Keratinocyte (primary cell): ENCODE data around the gene NUP98. TPM values are rescaled to one million over a fixed set of nuclear protein-coding genes. Genes with fewer than 3 reads are reported as not detected.

Experiments
- DNase-seq: peaks from one replicate; pipeline ENCODE4 v3.0.0-alpha.2; 2011; ENCODE audit warnings: low read depth, missing footprints, low spot score
- FAIRE-seq: peaks from 2 replicates; lab custom pipeline; 2011; peaks lifted over from hg19 to GRCh38; lab: Jason Lieb, UNC
- H2AFZ ChIP-seq: 2 replicates; pipeline ENCODE4 v1.6.0; 2012; ENCODE audit warnings: low read length, control low read depth, inconsistent platforms; ENCODE audit not compliant: control insufficient read depth
- H3K27ac ChIP-seq: 2 replicates; pipeline ENCODE4 v1.5.1; 2011; ENCODE audit warnings: low read length; ENCODE audit not compliant: control insufficient read depth, insufficient read depth
- H3K27me3 ChIP-seq: 3 replicates; pipeline ENCODE4 v1.6.0; 2011; ENCODE audit warnings: low read length; ENCODE audit not compliant: control insufficient read depth, insufficient read depth; ENCODE audit errors: extremely low read depth
- H3K36me3 ChIP-seq, 2 experiments: 2 replicates in 1 of 2; 3 replicates in 1 of 2; pipeline ENCODE4 v1.5.1; 2011; ENCODE audit warnings: low read length in 2 of 2, mild to moderate bottlenecking in 1 of 2; ENCODE audit not compliant: control insufficient read depth in 2 of 2, insufficient read depth in 2 of 2; ENCODE audit errors: extremely low read depth in 1 of 2
- H3K4me1 ChIP-seq: 3 replicates; pipeline ENCODE4 v1.5.1; 2011; ENCODE audit warnings: low read length; ENCODE audit not compliant: control insufficient read depth, insufficient read depth; ENCODE audit errors: extremely low read depth
- H3K4me2 ChIP-seq: 3 replicates; pipeline ENCODE4 v1.6.0; 2011; ENCODE audit warnings: low read depth, low read length; ENCODE audit not compliant: control insufficient read depth, insufficient read depth; ENCODE audit errors: extremely low read depth
- H3K4me3 ChIP-seq, 3 experiments: fragments of 200-600 bp in 1 of 3; sonication (generic) in 1 of 3; 2 replicates in 2 of 3; 3 replicates in 1 of 3; pipeline ENCODE4 v1.5.1; 2011 to 2016; ENCODE audit warnings: low read length in 3 of 3, mild to moderate bottlenecking in 3 of 3, control low read depth in 2 of 3, inconsistent platforms in 1 of 3, low read depth in 1 of 3, mixed read lengths in 1 of 3, mixed run types in 1 of 3, moderate library complexity in 1 of 3; ENCODE audit not compliant: control insufficient read depth in 2 of 3, insufficient read depth in 2 of 3; ENCODE audit errors: extremely low read depth in 1 of 3
- H3K79me2 ChIP-seq: 2 replicates; pipeline ENCODE4 v1.6.0; 2012; ENCODE audit warnings: low read length; ENCODE audit not compliant: control insufficient read depth, insufficient read depth
- H3K9ac ChIP-seq: 3 replicates; pipeline ENCODE4 v1.6.0; 2011; ENCODE audit warnings: low read length; ENCODE audit not compliant: control insufficient read depth, insufficient read depth; ENCODE audit errors: extremely low read depth
- H3K9me1 ChIP-seq: 3 replicates; pipeline ENCODE4 v1.6.0; 2011; ENCODE audit warnings: low read length; ENCODE audit not compliant: control insufficient read depth, insufficient read depth; ENCODE audit errors: extremely low read depth
- H3K9me3 ChIP-seq: 2 replicates; pipeline ENCODE4 v1.5.1; 2012; ENCODE audit warnings: low read depth, low read length; ENCODE audit not compliant: control insufficient read depth
- H4K20me1 ChIP-seq: 3 replicates; pipeline ENCODE4 v1.6.0; 2011; ENCODE audit warnings: low read length; ENCODE audit not compliant: control insufficient read depth, insufficient read depth; ENCODE audit errors: extremely low read depth
- EZH2 ChIP-seq: IDR thresholded peaks from one replicate; pipeline ENCODE4 v1.6.1; 2012; ENCODE audit warnings: inconsistent platforms, mild to moderate bottlenecking, low read length, moderate library complexity
- dilution Hi-C: fragments of 300-500 bp; cut with MboI; formaldehyde crosslinking; loops from one replicate; pipeline ENCODE4 v1.7.0; 2020; ENCODE audit warnings: low sequenced_read_pairs; ENCODE audit not compliant: extremely low pct_ligation_motif_present
- polyA minus RNA-seq, 3 experiments: library from RNA; depleted of rRNA, polyadenylated mRNA; stranded (reverse); fragments of >200 nt; gene quantifications; 1 replicate in 1 of 3; 2 replicates in 1 of 3; 3 replicates in 1 of 3; pipeline ENCODE4 v1.2.3, GENCODE V29; 2011
- polyA plus RNA-seq, 5 experiments: library from polyadenylated mRNA; depleted of rRNA in 3 of 5; stranded (reverse) in 3 of 5; stranded (forward) in 1 of 5; unstranded in 1 of 5; fragments of >200 nt; gene quantifications; 1 replicate in 1 of 5; 2 replicates in 3 of 5; 3 replicates in 1 of 5; pipeline versions ENCODE4 v1.2.1 to v1.2.3, GENCODE V29; 2011 to 2012; ENCODE audit warnings: missing spikeins in 2 of 5, low read depth in 1 of 5, low replicate concordance in 1 of 5
- TF ChIP-seq, protein P1 (sequence below), 3 experiments: IDR thresholded peaks in 1 of 3; conservative IDR thresholded peaks in 1 of 3; optimal IDR thresholded peaks in 1 of 3; 2 replicates in 2 of 3; 3 replicates in 1 of 3; pipeline versions ENCODE3 to v1.5.1; 2011; ENCODE audit warnings: low read length in 3 of 3, mild to moderate bottlenecking in 3 of 3, moderate library complexity in 2 of 3, control low read depth in 1 of 3, inconsistent platforms in 1 of 3; ENCODE audit not compliant: insufficient read depth in 2 of 3; ENCODE audit errors: extremely low read depth in 1 of 3

NUP98 gene
- 66.9 to 93.1 TPM (median 78.9 TPM) in 3 replicates for polyA plus RNA-seq
- 30.9 TPM for polyA plus RNA-seq (2011; ENCODE audit: low read depth)
- polyA plus RNA-seq (2011; cell fraction: cytosol; rRNA removed) = 70.5 and 86.2 TPM in 2 replicates
- 182 and 231 TPM in 2 replicates for polyA plus RNA-seq (2011; cell fraction: nucleus; rRNA removed)
- polyA plus RNA-seq (2012; ENCODE audit: low replicate concordance) = 40.3 and 50.0 TPM in 2 replicates
- 287 to 351 TPM (median 326 TPM) in 3 replicates for polyA minus RNA-seq
- polyA minus RNA-seq (2011; cell fraction: cytosol; rRNA and poly(A)+ RNA removed) = 112 TPM
- polyA minus RNA-seq (2011; cell fraction: nucleus; rRNA and poly(A)+ RNA removed) = 177 and 215 TPM in 2 replicates

DNA sequence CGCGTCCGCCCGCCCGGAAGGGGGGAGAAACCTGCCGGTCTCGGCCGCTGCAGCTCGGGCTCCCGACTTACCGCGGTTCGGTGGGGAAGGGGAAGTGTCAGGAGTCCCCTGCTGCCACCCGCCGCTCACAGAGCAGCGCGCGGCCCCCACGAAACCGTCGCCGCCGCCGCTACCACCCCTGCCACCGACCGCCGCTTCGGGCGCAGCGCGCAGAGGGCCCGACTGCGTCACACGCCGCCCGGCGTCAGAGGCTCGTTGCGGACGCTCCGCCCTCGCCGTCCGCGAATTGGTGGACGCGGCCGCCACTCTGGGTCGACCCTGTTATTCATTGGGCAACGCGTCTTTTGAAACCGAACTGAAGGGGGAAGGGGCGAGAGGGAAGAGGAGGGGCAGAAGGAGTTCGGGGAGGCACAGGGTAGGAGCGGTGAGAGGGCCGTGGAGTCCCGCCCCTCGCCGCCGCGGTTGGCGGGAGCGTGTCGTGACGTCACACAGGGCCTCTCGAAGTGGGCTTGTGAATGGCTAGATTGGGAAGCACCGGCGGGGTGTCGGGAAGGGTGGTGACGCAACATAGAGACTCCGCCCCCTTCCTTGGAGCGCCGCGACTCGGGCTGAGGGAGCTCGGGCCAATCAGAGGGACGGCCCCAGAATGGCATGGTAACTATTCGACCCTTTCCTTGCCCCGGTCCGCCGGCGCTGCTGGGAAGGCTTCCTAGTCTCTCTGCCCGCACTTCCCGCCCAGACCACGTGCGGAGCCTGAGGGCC lies at the start of gene NUP98:
NUP98 (minus strand) TSS at position 226 of the 762 bp plus-strand sequence. CDS start 15,437 bp downstream, outside the sequence.
- peak within 1 kb of the TSS; percentile 84 to 98 (median 96) for H3K4me3 ChIP-seq
- dilution Hi-C loops = no loop called here
- no peaks in the 10 kb centered on the region for H3K9me1 ChIP-seq
- no peaks in the 10 kb centered on the region for H3K9me3 ChIP-seq
- peak within 1 kb of the TSS; percentile 92 for H3K4me2 ChIP-seq
- H3K27ac ChIP-seq = peak within 1 kb of the TSS; percentile 89
- FAIRE-seq = peak; percentile 39
- no peak for TF ChIP-seq EZH2
- TF ChIP-seq, protein P1, sequence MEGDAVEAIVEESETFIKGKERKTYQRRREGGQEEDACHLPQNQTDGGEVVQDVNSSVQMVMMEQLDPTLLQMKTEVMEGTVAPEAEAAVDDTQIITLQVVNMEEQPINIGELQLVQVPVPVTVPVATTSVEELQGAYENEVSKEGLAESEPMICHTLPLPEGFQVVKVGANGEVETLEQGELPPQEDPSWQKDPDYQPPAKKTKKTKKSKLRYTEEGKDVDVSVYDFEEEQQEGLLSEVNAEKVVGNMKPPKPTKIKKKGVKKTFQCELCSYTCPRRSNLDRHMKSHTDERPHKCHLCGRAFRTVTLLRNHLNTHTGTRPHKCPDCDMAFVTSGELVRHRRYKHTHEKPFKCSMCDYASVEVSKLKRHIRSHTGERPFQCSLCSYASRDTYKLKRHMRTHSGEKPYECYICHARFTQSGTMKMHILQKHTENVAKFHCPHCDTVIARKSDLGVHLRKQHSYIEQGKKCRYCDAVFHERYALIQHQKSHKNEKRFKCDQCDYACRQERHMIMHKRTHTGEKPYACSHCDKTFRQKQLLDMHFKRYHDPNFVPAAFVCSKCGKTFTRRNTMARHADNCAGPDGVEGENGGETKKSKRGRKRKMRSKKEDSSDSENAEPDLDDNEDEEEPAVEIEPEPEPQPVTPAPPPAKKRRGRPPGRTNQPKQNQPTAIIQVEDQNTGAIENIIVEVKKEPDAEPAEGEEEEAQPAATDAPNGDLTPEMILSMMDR (optimal IDR thresholded peaks at IDR 0.05 in 1 of 3, IDR thresholded peaks at IDR 0.05 in 1 of 3, conservative IDR thresholded peaks at IDR 0.05 in 1 of 3; ENCODE audit: extremely low read depth in 1 of 3, insufficient read depth in 2 of 3, low read length in 3 of 3) = no peak
- H3K4me1 ChIP-seq = peaks cover 3% of the 10 kb centered on the region
- DNase-seq = peak; percentile 95
- H3K27me3 ChIP-seq = no peaks in the 10 kb centered on the region
- H3K79me2 ChIP-seq = peaks cover 50% of the 10 kb centered on the region
- H2AFZ ChIP-seq = peak within 1 kb of the TSS; percentile 71
- peaks cover 9% of the 10 kb centered on the region for H4K20me1 ChIP-seq
- H3K9ac ChIP-seq = peak within 1 kb of the TSS; percentile 95
- H3K36me3 ChIP-seq = peaks cover 3 to 10% of the 10 kb centered on the region in 2 experiments

- Histone ChIP-seq H3K9me1 (no peaks in the 10 kb centered on the region), H3K27me3 (no peaks in the 10 kb centered on the region), H3K79me2 (no peaks in the 10 kb centered on the region), H2AFZ (no peak overlapping the region), H3K9me3 (no peaks in the 10 kb centered on the region), H3K4me2 (no peak overlapping the region), H4K20me1 (no peaks in the 10 kb centered on the region), H3K4me3 (no peak overlapping the region), H3K27ac (no peak overlapping the region), H3K4me1 (peaks cover 5% of the 10 kb centered on the region), H3K36me3 (no peaks in the 10 kb centered on the region), H3K9ac (no peak overlapping the region)
- dilution Hi-C loops = no loop called here
- DNase-seq (no peak), FAIRE-seq (no peak)
- TF ChIP-seq, protein P1 (optimal IDR thresholded peaks at IDR 0.05 in 1 of 3, IDR thresholded peaks at IDR 0.05 in 1 of 3, conservative IDR thresholded peaks at IDR 0.05 in 1 of 3; ENCODE audit: extremely low read depth in 1 of 3, insufficient read depth in 2 of 3, low read length in 3 of 3) = no peak
- no peak for TF ChIP-seq EZH2
These were observed 48.3 kb upstream of the NUP98 start for GRCh38 chr11:3845670-3846069.
